Thyroid gland (tissue), 4 donors: ENCODE data around the gene GYS1.
"Not testable (repeated sequence)": the region's sequence is repeated elsewhere in the genome, so short reads cannot be mapped to it uniquely, and the experiment has no call there.

Experiments used
- CTCF ChIP-seq, 6 experiments: fragments of 200-600 bp in 3 of 6; fragments of 450-650 bp in 3 of 6; sonication (generic) in 3 of 6; IDR thresholded peaks; one replicate each; pipeline ENCODE4 v1.5.1; 2016 to 2019; ENCODE audit warnings: antibody characterized with exemption in 6 of 6, mild to moderate bottlenecking in 2 of 6, inconsistent platforms in 1 of 6, moderate library complexity in 1 of 6
- POLR2A ChIP-seq, 2 donors: fragments of 450-650 bp; IDR thresholded peaks; one replicate each; pipeline ENCODE4 v1.6.1; 2017; ENCODE audit warnings: antibody characterized with exemption in 2 of 2, mild to moderate bottlenecking in 2 of 2, moderate library complexity in 1 of 2

- not testable (repeated sequence) for TF ChIP-seq CTCF, POLR2A (IDR thresholded peaks at IDR 0.05)
Measured at GRCh38 chr19:48919271-48919670, 73.8 kb downstream of the GYS1 start.
